ENCODE data around the gene DAP3.
"Not testable (repeated sequence)": the region's sequence is repeated elsewhere in the genome, so short reads cannot be mapped to it uniquely, and the experiment has no call there.

DAP3 gene

DNA sequence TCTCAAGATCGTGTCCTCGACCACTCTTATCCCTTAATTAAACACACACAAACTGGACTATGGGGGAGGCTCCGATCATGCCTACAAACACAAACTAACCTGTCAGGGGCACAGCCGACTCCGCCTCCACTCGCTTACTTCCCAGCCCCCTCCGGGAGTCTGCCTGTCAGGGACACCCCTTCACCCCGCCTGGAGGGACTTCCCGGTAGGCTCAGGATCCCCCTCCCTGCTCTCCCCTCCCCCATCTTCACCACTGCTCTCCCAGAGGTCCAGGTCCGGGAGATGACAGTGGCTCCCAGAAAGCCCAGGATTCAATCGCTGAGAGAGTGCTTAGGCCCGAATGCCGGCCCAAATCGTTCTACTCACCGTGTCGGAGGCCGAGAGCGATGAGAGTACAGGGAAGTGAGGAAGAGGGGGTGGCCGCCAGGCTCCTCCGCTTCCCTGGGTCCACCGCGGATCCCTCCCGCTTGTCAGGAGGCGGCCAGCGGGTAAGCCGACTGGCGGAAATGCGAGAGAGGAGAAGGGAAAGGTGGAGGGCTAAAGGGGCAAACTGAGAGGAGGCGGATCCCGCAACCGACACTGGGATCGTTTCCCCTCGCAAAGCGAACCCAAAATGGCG is 1.1 kb upstream of the DAP3 start:
- not testable (repeated sequence) for DNase-seq

DNA sequence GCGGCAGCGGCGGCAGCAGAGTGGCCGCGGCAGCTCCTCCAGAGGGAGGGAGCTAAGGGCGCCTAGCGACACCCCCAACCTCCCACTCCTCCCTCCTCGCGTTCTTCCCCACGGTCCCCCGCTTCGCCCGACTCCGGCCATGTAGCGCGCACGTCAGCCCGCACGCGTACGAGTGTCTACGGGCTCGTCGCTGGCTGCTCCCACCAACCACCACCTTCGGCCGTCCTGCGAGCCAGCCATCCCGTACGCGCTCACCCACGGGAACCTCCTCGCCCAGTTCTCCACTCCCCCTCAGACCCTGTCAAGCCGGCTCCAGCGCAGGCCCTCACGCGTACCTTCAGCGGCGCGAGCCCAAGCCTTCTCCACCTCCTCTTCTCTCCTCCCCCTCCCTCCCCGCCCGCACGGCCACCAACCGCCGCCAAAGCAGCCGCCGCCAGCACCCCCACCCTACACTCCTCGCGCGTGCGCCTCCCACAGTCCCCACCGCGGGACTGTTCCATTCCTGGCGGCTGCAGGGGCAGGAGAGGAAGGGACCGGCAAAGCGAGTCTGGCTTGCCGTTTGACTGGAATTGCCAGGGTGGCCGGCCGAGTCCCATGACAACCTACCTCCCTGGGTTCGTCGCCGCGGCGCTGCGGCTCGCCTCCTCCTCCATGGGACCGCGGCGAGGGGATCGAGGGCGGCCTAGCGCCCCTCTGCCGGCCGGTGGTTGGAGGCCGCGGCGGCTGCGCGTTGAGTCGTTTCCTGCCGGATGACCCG is 389 bp upstream of the DAP3 start, which contains the start of gene YY1AP1:
TSS of gene YY1AP1 (minus strand) at position 451 of the 757 bp plus-strand sequence. CDS start 8,338 bp downstream, outside the sequence.
- peak; percentile 80 for DNase-seq

DNA sequence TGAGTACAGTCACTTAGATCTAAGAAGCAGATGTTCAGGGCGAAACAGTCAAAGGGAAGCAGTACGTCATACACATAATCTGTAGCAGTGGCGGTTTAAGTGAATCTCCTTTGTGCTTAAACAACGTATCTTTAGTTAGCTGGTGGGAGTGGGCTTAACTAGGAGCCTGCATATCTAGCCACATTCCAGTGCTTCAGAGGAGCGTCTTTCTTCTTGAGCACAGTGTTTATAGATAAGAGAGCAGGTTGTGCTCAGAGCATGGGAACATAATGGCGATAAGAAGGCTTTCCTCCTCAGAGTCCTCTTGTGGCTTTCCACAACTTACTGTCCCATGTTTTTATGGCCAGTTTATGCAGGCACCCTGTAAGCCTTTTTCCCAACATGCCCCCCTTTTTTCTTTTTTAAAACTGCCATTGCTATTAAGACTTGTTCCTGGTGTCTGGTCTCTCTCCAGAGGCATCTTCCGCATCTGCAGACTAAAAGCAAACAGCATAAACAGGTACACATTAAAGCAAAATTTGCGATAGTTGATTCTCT is 3.2 kb downstream of the DAP3 start:
- DNase-seq: no peak

DNA sequence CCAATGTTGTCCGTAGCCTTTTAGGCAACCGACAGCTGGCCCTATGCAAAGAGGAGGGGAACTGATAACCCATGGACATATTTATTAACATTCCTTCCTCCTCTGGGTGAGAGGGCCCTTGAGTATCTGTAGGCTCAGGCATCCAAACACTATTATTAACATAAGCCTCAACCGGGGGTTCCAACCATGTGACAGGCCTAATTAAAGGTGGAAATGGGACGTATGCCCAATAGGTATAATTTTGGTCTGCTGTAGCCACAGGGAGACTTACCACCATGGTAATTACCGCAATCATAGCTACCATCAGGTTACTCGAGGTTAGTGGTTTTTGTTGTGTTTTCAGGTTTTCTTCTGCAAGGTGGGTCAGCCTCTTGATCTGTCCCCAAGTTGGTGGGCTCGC is 5.3 kb downstream of the DAP3 start:
- DNase-seq: peak; percentile 24

DNA sequence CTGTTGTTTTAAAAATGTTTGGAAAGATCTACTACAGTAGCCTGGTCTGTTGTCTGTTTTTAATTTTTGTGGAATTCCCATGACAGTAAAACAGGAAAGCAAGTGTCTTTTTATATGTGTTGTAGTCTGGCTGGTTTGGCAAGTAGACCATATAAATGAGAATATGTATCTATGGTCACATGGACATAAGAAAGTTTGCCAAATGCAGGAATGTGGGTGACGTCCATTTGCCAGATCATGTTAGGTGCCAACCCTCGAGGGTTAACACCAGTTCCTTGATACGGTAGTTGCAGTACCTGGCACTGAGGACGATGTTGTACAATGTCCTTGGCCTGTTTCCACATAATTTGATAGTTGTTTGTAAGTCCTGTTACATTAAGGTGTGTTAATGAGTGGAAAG is 6.2 kb downstream of the DAP3 start:
- DNase-seq: no peak

DNA sequence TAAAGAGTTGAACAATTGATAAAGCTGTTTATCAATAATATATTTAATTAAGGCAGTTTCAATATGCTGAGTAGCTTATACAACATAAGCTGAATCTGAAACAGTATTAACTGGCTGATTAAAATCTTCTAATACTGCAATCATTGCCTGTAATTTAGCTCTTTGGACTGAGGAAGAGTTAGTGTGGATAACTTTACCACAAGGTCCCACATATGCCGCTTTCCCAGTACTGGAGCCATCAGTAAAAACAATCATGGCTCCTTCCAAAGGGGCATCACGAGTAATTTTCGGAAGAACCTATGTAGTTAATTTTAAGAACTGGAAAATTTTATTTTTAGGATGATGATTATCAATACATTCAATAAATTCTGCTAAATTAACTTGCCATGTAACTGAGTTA is 6.7 kb downstream of the DAP3 start:
- DNase-seq: no peak

DNA sequence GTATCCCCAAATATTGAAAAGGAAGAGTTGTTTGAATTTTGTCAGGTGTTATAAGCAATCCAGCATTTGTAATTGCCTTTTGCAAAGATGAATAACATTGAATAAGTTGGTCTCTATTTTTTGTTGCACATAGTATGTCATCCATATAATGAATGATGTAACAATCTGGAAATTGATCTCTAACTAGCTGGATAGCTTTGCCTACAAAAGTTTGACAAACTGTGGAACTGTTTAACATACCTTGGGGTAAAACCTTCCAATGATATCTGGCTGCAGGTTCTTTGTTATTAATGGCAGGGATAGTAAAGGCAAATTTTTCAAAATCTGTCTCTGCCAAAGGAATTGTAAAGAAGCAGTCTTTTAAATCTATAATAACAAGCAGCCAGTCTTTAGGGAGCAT is 7.6 kb downstream of the DAP3 start:
- DNase-seq: no peak

DNA sequence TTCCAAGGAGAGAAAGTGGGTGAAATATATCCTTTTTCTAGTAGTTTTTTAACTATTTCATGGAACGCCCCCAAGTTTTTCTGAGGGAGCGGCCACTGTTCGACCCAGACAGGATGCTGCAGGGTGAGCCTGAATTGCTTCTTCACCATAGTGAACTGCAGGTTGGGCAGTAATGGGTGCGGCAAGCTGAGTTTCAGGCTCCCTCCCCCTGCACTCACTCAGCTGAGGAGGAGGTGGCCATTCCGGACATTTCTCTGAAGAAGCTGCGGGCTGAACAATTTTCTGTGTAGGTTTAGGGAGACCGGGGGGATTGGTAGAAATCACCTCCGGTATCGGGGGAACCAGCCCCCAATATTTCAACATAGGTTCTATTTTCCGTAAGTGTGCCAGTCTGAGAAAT is 8.2 kb downstream of the DAP3 start:
- DNase-seq: no peak

DNA sequence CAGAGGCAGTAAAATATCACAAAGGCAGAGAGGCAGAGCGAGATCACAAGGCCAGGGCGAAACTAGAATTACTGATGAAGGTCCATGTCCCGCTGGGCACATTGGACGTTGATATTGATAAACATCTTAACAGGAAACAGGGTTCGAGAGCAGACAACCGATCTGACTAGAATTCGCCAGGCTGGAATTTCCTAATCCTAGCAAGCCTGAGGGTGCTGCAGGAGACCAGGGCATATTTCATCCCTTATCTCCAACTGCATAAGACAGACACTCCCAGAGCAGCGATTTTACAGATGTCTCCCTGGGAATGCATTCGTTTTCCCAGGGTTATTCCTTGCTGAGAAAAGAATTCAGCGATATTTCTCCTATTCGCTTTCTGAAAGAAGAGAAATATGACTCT is 8.7 kb downstream of the DAP3 start:
- not testable (repeated sequence) for DNase-seq

DNA sequence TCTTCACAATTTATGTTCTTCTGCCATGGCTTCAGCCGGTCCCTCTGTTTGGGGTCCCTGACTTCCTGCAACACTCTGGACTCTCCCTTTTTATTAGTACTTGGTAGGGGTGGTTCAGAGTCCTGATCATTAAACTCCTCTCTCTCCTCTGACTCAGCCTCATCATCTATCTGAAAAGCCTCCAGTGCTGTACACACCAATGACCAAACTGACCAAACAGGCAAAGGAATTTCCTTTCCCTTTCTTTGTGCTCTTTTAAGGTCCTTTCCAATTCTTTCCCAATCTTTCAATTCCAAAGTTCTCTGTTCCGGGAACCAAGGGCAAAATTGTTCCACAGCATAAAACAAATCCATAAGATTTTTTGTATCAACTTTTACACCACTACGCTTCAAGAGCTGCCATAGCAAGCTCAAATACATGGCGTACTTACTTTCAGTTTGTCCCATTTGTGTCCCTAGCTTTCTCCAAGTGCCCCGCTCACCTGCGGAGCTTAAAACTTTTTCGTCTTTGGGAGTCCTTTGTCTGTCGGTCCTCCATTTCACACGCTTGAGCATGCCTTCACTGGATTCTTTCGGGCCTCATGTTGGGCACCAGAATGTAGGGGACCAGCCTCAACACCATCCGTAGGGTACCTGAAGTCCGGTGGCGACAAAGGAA is 9.6 kb downstream of the DAP3 start:
- DNase-seq: no peak

DNA sequence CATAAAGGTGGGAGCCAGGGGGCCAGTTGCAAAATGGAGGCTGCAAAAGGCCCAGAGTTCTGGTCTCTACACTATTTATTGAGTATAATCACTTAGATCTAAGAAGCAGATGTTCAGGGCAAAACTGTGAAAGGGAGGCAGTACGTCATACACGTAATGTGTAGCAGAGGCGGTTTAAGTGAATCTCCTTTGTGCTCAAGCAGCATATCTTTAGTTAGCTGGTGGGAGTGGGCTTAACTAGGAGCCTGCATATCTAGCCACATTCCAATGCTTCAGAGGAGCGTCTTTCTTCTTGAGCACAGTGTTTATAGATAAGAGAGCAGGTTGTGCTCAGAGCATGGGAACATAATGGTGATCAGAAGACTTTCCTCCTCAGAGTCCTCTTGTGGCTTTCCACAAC is 10.2 kb downstream of the DAP3 start:
- DNase-seq: not testable (repeated sequence)

DNA sequence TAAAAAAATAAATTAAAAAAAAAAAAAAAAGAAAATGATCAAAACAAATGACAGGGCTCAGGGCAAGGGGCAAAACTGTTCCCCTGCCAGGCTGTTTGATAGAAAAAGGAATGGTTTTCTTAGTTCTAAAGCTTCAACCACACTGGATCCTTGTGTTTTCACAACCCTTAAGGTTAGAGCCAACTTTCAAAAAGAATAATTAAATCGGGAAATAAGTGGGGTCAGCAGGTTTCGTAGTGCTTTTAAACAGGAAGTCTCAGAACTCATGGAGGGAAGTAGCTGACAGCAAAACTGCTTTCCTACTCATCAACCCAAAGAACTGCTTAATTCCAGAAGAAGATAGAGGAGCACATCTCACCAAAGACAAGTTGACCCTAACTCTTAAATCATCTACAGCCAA is 12.8 kb downstream of the DAP3 start:
- not testable (repeated sequence) for DNase-seq

DNA sequence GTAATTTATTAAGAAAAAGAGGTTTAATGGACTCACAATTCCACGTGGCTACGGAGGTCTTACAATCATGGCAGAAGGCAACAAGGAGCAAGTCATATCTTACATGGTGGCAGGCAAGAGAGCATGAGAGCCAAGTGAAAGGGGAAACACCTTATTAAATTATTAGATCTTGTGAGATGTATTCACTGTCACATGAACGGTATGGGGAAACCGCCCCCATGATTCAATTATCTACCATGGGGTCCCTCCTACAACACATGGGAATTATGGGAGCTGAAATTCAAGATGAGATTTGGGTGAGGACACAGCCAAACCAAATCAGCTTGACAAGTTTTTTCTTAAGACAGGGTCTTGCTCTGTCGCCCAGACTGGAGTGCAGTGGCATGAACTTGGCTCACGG is 14.3 kb downstream of the DAP3 start:
- no peak for DNase-seq

DNA sequence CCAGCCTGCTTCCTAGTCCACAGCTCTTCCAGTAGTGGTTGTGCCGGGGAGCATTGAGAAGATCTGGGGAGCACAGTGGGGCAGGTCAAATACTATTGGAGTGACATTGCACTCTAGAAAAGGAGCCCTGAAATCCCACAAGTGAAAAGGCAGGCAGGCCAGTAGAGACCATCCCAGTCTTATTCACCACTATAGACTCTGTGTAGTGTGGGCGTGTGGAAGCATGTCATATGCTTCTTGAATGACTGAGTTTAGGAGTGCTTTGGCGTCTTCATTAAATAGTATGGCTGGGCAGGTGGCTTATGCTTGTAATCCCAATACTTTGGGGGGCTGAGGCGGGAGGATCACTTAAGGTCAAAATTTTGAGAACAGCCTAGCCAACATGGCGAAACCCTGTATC is 15.5 kb downstream of the DAP3 start:
- DNase-seq: not testable (repeated sequence)

DNA sequence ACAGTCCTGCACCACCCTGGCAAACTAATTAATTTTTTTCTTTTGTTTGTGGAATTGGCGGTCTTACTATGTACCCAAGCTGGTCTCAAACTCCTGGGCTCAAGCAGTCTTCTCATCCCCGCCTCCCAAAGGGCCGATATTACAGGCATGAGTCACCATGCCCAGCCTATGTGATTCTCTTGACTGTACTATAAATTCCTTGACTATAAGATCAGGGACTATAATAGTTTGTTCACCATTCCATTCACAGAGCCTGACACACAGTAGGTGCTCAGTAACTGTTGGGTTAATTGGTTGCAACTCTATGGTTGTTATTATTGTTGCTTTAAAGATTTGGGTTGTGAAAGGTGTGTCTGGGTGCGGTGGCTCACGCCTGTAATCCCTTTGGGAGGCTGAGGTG is 17.2 kb downstream of the DAP3 start:
- DNase-seq: no peak

DNA sequence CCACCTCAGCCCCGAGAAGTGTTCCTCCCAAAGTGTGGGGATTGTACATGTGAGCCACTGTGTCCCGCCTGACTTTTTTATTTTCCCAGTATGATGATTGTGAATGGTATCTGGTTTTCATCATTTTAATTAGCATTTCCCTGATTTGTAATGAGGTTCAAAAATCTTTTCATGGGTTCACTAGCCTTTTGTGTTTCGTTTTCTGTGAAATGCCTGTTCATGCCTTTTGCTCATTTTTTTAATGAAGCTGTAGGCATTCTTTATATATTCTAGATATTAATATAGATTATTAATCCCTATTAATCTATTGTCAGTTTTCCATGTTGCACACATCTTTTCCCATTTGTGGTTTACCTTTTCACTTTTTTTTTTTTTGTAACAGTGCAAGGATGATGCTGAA is 20.5 kb downstream of the DAP3 start:
- DNase-seq: no peak

DNA sequence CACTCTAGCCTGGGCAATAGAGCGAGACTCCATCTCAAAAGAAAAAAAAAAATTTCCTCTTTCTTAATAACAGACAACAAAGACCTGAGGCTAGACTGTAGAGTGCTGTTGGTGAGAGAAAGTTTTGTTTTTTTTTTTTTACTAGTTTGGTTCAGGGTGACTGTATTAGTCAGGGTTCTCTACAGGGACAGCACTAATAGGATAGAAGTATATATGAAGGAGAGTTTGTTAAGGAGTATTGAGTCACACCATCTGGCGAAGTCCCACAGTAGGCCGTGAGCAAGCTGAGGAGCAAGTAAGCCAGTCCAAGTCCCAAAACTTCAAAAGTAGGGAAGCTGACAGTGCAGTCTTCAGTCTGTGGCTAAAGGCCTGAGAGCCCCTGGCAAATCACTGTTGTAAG is 22.6 kb downstream of the DAP3 start:
- DNase-seq: not testable (repeated sequence)

DNA sequence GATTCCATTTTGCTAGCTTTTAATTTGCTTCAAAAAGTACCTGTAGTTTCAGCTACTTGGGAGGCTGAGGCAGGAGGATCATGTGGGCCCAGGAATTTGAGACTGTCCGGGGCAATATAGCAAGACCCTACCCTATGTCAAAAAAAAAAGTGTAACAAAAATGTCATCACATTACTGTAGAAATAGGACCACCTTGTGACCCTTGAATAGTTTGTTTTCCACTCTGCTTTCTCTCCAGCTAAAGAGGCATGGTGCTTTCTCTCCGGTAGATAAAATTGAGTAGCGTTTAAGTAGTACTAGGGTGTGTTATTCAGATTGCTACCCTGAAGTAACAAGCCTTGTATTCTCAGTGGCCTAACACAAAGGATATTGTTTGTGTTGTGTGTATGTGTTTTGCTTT is 23.7 kb downstream of the DAP3 start:
- not testable (repeated sequence) for DNase-seq

DNA sequence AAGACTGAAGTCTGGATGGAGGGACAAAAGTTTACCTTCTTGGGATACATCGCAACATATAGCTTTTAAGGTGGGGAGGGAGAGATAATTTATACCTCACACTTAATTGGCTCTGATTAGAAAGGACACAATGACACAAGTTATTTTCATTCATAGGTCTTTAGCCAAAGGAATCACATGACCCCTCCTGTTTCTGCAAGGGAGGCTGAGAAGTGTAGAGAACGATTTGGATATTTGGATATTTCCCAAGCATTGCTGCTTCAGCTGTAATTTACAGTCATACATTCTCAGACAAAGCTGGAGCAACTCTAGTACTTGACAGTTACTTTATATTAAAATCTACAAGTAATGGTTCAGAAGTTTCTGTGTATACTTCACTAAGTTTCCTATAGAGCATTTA is 24.2 kb downstream of the DAP3 start:
- no peak for DNase-seq

DNA sequence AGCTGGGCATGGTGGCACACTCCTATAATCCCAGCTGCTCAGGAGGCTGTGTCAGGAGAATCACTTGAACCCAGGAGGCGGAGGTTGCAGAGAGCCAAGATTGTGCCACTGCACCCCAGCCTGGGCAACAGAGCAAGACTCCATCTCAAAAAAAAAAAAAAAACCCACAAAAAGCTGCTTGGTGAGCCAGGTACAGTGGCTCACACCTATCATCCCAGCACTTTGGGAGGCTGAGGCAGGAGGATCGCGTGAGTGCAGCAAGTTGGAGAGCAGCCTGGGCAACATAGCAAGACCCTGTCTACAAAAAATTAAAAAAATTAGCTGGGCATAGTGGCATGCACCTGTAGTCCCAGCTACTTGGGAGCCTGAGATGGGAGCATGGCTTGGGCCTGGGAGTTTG is 26.2 kb downstream of the DAP3 start:
- not testable (repeated sequence) for DNase-seq

DNA sequence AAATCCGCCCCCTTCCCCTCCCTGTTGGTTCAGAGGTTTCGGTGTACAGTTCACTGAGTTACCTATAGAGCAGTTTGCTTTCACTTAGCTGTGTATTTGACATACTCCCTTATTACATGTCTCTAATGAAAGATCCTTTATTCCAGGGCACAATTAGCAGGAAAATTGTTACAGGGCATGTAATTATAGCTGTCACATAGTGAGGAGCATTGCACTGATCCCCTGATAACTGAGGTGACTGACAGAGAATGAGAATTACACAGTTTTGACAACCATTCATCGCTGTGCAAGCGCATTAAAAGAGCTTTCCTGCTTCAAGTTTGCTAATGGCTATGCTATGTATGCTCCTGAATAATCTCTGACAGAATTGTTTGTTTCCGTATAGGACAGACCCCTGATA is 26.9 kb downstream of the DAP3 start:
- DNase-seq: no peak

DNA sequence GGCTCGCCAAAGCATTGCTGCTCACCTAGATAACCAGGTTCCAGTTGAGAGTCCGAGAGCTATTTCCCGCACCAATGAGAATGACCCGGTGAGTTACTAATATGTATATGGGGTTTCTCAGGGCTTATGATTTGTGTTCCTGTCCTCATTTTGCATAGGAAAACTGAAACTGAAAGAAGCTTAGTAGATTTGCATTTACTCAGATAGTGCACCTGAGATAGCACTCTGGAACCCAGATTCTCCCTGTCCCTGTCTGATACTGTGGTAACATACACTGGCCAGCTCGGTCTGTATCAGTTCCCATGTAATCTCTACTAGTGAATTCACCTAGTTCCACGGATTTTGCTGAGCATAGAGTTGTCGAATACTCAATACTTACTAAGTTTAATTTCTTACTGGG is 28.1 kb downstream of the DAP3 start:
- no peak for DNase-seq

DNA sequence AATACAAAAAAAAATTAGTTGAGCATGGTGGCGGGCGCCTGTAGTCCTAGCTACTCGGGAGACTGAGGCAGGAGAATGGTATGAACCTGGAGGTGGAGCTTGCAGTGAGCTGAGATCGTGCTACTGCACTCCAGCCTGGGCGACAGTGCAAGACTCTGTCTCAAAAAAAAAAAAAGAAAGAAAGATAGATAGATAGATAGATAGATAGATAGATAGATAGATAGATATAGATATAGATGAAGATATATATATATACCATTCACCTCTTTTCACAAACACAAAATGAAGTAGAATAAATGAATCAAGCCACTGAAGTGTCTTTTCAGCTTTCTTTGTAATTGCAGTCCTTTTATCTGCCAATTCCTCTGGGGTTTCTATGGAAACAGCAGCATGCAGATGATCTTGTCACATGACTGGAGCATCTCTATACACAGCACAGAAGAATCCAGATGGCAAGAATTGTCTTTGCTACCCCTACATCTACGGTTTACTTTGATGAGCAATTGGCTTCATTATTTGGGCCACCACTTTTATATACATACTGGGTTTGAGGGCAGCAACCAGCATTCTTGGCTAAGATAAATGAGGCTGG is 29.7 kb downstream of the DAP3 start:
- not testable (repeated sequence) for DNase-seq

DNA sequence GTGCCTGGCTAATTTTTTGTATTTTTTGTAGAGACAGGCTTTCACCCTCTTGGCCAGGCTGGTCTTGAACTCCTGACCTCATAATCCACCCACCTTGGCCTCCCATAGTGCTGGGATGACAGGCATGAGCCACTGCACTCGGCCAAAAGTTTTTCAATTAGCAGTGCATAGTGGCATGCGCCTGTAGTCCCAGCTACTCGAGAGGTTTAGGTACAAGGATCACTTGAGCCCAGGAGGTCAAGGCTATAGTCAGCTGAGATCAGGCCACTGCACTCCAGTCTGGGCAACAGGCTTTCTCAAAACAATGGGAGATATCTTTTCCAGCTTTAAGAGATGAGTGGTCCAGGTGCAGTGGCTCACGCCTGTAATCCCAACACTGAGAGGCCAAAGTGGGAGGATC is 30.8 kb downstream of the DAP3 start:
- DNase-seq: no peak

All from NCI-H1105 treated with DMSO at 0.1 percent for 48 hours (cell line).